Measurements from ENCODE around the gene GM2A.

Gene GM2A

DNA sequence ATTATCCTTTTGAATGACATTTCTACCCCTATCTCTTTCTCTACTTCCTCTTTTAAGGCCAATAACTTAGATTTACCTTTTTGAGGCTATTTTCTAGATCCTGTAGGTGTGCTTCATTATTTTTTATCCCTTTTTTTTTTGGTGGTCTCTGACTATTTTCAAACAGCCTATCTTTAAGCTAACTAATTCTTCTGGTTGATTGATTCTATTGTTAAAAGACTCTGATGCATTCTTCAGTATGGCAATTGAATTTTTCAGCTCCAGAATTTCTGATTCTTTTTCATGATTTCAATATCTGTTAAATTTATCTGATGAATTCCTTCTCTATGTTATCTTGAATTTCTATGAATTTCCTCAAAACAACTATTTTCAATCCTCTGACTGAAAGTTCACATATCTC is 57.9 kb downstream of the GM2A start:
- H3K9me3 ChIP-seq (ENCODE audit: insufficient read depth, low read depth, low read length), result 0 out of 2 replicates have a peak, but pooled peaks cover 9% of the 10 kb centered on the region
- H3K4me1 ChIP-seq (ENCODE audit: insufficient read depth, low read length, poor library complexity, severe bottlenecking), result no peaks in the 10 kb centered on the region
- H4K20me1 ChIP-seq (ENCODE audit: insufficient read depth, low read length, poor library complexity, severe bottlenecking), result no peaks in the 10 kb centered on the region
- no peak overlapping the region for H2AFZ ChIP-seq (ENCODE audit: low read length)
- no peak overlapping the region for H3K4me3 ChIP-seq (ENCODE audit: low read length, poor library complexity, severe bottlenecking)
- no peak for TF ChIP-seq EZH2phosphoT487 (IDR thresholded peaks at IDR 0.05; ENCODE audit: borderline replicate concordance)
- TF ChIP-seq, protein P1, sequence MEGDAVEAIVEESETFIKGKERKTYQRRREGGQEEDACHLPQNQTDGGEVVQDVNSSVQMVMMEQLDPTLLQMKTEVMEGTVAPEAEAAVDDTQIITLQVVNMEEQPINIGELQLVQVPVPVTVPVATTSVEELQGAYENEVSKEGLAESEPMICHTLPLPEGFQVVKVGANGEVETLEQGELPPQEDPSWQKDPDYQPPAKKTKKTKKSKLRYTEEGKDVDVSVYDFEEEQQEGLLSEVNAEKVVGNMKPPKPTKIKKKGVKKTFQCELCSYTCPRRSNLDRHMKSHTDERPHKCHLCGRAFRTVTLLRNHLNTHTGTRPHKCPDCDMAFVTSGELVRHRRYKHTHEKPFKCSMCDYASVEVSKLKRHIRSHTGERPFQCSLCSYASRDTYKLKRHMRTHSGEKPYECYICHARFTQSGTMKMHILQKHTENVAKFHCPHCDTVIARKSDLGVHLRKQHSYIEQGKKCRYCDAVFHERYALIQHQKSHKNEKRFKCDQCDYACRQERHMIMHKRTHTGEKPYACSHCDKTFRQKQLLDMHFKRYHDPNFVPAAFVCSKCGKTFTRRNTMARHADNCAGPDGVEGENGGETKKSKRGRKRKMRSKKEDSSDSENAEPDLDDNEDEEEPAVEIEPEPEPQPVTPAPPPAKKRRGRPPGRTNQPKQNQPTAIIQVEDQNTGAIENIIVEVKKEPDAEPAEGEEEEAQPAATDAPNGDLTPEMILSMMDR (conservative IDR thresholded peaks at IDR 0.05; ENCODE audit: low read length), result no peak
- H3K36me3 ChIP-seq (ENCODE audit: insufficient read depth, low read length), result no peaks in the 10 kb centered on the region
- no peaks in the 10 kb centered on the region for H3K79me2 ChIP-seq (ENCODE audit: insufficient read depth, low read length)
- no peak overlapping the region for H3K9ac ChIP-seq (ENCODE audit: low read depth, low read length, poor library complexity, severe bottlenecking)
- no peaks in the 10 kb centered on the region for H3K27me3 ChIP-seq (ENCODE audit: insufficient read depth, low read length, poor library complexity, severe bottlenecking)
- no peaks in the 10 kb centered on the region for H3F3A ChIP-seq (ENCODE audit: low read depth)
- no peaks in the 10 kb centered on the region for H3K9me2 ChIP-seq (replicated peaks; ENCODE audit: low read depth, low read length)
- no peak overlapping the region for H3K4me2 ChIP-seq (ENCODE audit: low read depth, low read length, poor library complexity, severe bottlenecking)

DNA sequence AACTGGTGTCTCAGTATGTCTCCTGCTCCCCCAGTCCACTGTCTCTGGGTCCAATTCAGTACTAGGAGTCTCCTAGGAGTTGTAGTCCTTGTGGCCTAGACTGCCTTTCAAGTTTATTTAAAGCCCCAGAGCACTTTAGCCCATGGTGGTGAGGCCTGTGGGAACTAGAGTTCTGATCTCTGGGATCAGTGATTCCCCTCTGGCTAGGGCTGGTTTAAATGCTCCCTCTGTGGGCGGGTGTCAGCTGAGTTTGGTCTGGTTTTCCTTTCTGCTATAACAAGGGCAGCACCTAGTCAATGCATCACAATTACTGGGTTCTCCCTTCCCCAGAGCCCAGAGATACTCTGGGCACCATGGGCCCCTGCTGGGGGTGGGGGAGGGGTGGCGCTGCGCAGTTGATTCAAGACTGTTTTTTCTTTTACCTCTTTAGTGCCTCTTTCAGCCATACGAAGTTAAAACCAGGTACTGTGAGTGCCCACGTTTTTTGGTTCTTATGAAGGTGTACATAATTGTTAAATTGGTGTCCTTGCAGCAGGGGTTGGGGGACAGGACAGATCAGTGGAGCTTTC is 59.9 kb downstream of the GM2A start:
- Histone ChIP-seq H3K4me1 (ENCODE audit: insufficient read depth, low read length, poor library complexity, severe bottlenecking) (no peaks in the 10 kb centered on the region), H3K9ac (ENCODE audit: low read depth, low read length, poor library complexity, severe bottlenecking) (no peak overlapping the region)

DNA sequence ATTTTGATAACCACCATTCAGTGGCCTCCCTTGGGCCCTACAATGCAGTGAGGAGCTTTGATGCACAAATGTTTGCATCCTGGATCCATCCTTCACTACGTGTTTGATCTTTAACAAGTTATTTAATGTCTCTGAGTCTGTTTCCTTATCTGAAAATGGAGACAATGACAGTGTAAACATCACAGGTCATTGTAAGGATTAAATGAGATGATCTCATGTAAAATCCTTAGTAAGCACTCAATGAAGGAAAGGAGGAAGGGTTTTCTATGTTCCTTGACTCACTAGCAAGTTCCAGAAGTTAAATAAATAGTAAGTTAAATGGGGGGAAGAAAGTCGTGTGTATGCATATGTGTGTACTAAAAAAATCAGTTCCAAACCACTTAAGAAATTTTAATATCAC is 60.4 kb downstream of the GM2A start:
- Histone ChIP-seq H3F3A (ENCODE audit: low read depth) (no peaks in the 10 kb centered on the region), H4K20me1 (ENCODE audit: insufficient read depth, low read length, poor library complexity, severe bottlenecking) (no peaks in the 10 kb centered on the region), H3K27me3 (ENCODE audit: insufficient read depth, low read length, poor library complexity, severe bottlenecking) (no peaks in the 10 kb centered on the region), H3K4me2 (ENCODE audit: low read depth, low read length, poor library complexity, severe bottlenecking) (no peak overlapping the region), H3K9me2 (replicated peaks; ENCODE audit: low read depth, low read length) (no peaks in the 10 kb centered on the region), H3K9ac (ENCODE audit: low read depth, low read length, poor library complexity, severe bottlenecking) (no peak overlapping the region), H3K4me3 (ENCODE audit: low read length, poor library complexity, severe bottlenecking) (no peak overlapping the region), H3K4me1 (ENCODE audit: insufficient read depth, low read length, poor library complexity, severe bottlenecking) (no peaks in the 10 kb centered on the region), H2AFZ (ENCODE audit: low read length) (no peak overlapping the region), H3K36me3 (ENCODE audit: insufficient read depth, low read length) (no peaks in the 10 kb centered on the region), H3K9me3 (ENCODE audit: insufficient read depth, low read depth, low read length) (0 out of 2 replicates have a peak, but pooled peaks cover 9% of the 10 kb centered on the region), H3K79me2 (ENCODE audit: insufficient read depth, low read length) (no peaks in the 10 kb centered on the region)
- TF ChIP-seq, protein P1 (conservative IDR thresholded peaks at IDR 0.05; ENCODE audit: low read length), result no peak
- TF ChIP-seq EZH2phosphoT487 (IDR thresholded peaks at IDR 0.05; ENCODE audit: borderline replicate concordance), result no peak

More for the DNA sequence above, 59.9 kb downstream of the GM2A start:
- no peaks in the 10 kb centered on the region for H3F3A ChIP-seq (ENCODE audit: low read depth)
- H3K79me2 ChIP-seq (ENCODE audit: insufficient read depth, low read length), result no peaks in the 10 kb centered on the region
- no peak overlapping the region for H3K4me3 ChIP-seq (ENCODE audit: low read length, poor library complexity, severe bottlenecking)
- H3K36me3 ChIP-seq (ENCODE audit: insufficient read depth, low read length), result no peaks in the 10 kb centered on the region
- 0 out of 2 replicates have a peak, but pooled peaks cover 9% of the 10 kb centered on the region for H3K9me3 ChIP-seq (ENCODE audit: insufficient read depth, low read depth, low read length)
- TF ChIP-seq, protein P1 (conservative IDR thresholded peaks at IDR 0.05; ENCODE audit: low read length), result no peak
- TF ChIP-seq EZH2phosphoT487 (IDR thresholded peaks at IDR 0.05; ENCODE audit: borderline replicate concordance), result no peak
- no peak overlapping the region for H2AFZ ChIP-seq (ENCODE audit: low read length)
- no peaks in the 10 kb centered on the region for H3K9me2 ChIP-seq (replicated peaks; ENCODE audit: low read depth, low read length)
- H4K20me1 ChIP-seq (ENCODE audit: insufficient read depth, low read length, poor library complexity, severe bottlenecking), result no peaks in the 10 kb centered on the region
- no peak overlapping the region for H3K4me2 ChIP-seq (ENCODE audit: low read depth, low read length, poor library complexity, severe bottlenecking)
- H3K27me3 ChIP-seq (ENCODE audit: insufficient read depth, low read length, poor library complexity, severe bottlenecking), result no peaks in the 10 kb centered on the region
